HG03520 (cell line): ENCODE results near the gene MPC2.
A peak's percentile ranks its signal among the peaks of the same experiment; 100 is the strongest.
"Not testable (repeated sequence)": the region's sequence is repeated elsewhere in the genome, so short reads cannot be mapped to it uniquely, and the experiment has no call there.

Experiments used
- ATAC-seq: cut with Tn5 transposase; IDR thresholded peaks from one replicate; pipeline ENCODE4 v1.9.1; 2021; ENCODE audit warnings: mild to moderate bottlenecking, moderate library complexity; ENCODE audit not compliant: unreplicated experiment

The MPC2 gene

GRCh38 chr1:167909691-167910180, 27.1 kb downstream of the MPC2 start:
- ATAC-seq = no peak

GRCh38 chr1:167905671-167906070, 31.2 kb downstream of the MPC2 start:
- no peak for ATAC-seq

GRCh38 chr1:167905182-167905581, 31.7 kb downstream of the MPC2 start:
- ATAC-seq = no peak

GRCh38 chr1:167904652-167905130, 32.2 kb downstream of the MPC2 start:
- no peak for ATAC-seq

GRCh38 chr1:167900907-167901306, 36.0 kb downstream of the MPC2 start:
- no peak for ATAC-seq

- ATAC-seq = peak; percentile 63
Observed at GRCh38 chr1:167899253-167899681, 37.6 kb downstream of the MPC2 start.

- no peak for ATAC-seq
Observed at GRCh38 chr1:167898578-167899222, 38.2 kb downstream of the MPC2 start.

- ATAC-seq = no peak
Observed at GRCh38 chr1:167893798-167894197, 43.1 kb downstream of the MPC2 start.

- no peak for ATAC-seq
Observed at GRCh38 chr1:167890400-167890799, 46.5 kb downstream of the MPC2 start.

- not testable (repeated sequence) for ATAC-seq
Observed at GRCh38 chr1:167887187-167887586, 49.7 kb downstream of the MPC2 start.

- ATAC-seq = no peak
Observed at GRCh38 chr1:167882376-167882775, 54.5 kb downstream of the MPC2 start.

- ATAC-seq = no peak
Observed at GRCh38 chr1:167881786-167882185, 55.1 kb downstream of the MPC2 start.

- ATAC-seq = no peak
Observed at GRCh38 chr1:167881069-167881468, 55.8 kb downstream of the MPC2 start.

- no peak for ATAC-seq
Observed at GRCh38 chr1:167880580-167881021, 56.3 kb downstream of the MPC2 start.

GRCh38 chr1:167879508-167879907, 57.4 kb downstream of the MPC2 start:
- ATAC-seq = no peak

- no peak for ATAC-seq
Observed at GRCh38 chr1:167878372-167879160, 58.3 kb downstream of the MPC2 start.

- ATAC-seq = no peak
Observed at GRCh38 chr1:167876597-167877175, 60.2 kb downstream of the MPC2 start.

- ATAC-seq = no peak
Observed at GRCh38 chr1:167871331-167871730, 65.5 kb downstream of the MPC2 start.

- ATAC-seq = not testable (repeated sequence)
Observed at GRCh38 chr1:167869157-167870001, 67.5 kb downstream of the MPC2 start.

GRCh38 chr1:167866739-167867414, 70.0 kb downstream of the MPC2 start:
- ATAC-seq = not testable (repeated sequence)
